ENCODE results near the gene SRP9.

The SRP9 gene

GRCh38 chr1:225838793-225839192 is 61.2 kb downstream of the SRP9 start:
- DNase-seq (ENCODE audit: low read depth in 2 of 2), result no peak

Measured in stimulated activated CD4-positive, alpha-beta T cell treated with anti-CD3 and anti-CD28 coated beads, Interleukin-4, amount 100 ng/mL, for 48 hours (primary cell).